HL-60 (cell line): ENCODE data around the gene PTPA.

Experiments
- DNase-seq, 2 experiments: peaks; one replicate each; pipeline ENCODE4 v3.0.0-alpha.2; 2010 to 2020; ENCODE audit warnings: low read depth in 1 of 2, low spot score in 1 of 2
- H3K27ac ChIP-seq: fragments of 250-450 bp; sonication (Bioruptor Pico); replicated peaks from 2 replicates; pipeline ENCODE4 v1.5.1; 2020; ENCODE audit warnings: mild to moderate bottlenecking, moderate library complexity
- H3K27me3 ChIP-seq: fragments of 250-450 bp; sonication (Bioruptor Pico); 2 replicates; pipeline ENCODE4 v1.5.1; 2021; ENCODE audit warnings: mild to moderate bottlenecking, moderate library complexity; ENCODE audit not compliant: insufficient read depth, poor library complexity, severe bottlenecking
- H3K4me3 ChIP-seq: replicated peaks from 2 replicates; pipeline ENCODE4 v1.5.1; 2011; ENCODE audit warnings: mild to moderate bottlenecking, control low read depth, low read length; ENCODE audit not compliant: insufficient read depth
- CTCF ChIP-seq: IDR thresholded peaks from one replicate; pipeline ENCODE4 v1.5.1; 2011; ENCODE audit warnings: low read length, control low read depth, inconsistent platforms; ENCODE audit not compliant: insufficient read depth
- GABPA ChIP-seq: IDR thresholded peaks from 2 replicates; pipeline ENCODE4 v1.6.1; 2012; ENCODE audit warnings: low read depth
- POLR2AphosphoS5 ChIP-seq: IDR thresholded peaks from 2 replicates; pipeline ENCODE4 v1.6.1; 2012; ENCODE audit warnings: low read depth
- REST ChIP-seq: IDR thresholded peaks from 2 replicates; pipeline ENCODE4 v1.6.1; 2012; ENCODE audit warnings: low read depth; ENCODE audit not compliant: insufficient replicate concordance
- SPI1 ChIP-seq: IDR thresholded peaks from 2 replicates; pipeline ENCODE4 v1.6.1; 2012; ENCODE audit warnings: low read depth, mild to moderate bottlenecking, borderline replicate concordance

Gene PTPA

GRCh38 chr9:129140397-129141065 is 29.3 kb downstream of the PTPA start:
- Histone ChIP-seq H3K4me3 (no peak overlapping the region), H3K27ac (peak overlapping the region; percentile 95), H3K27me3 (no peaks in the 10 kb centered on the region)
- TF ChIP-seq REST (no peak), POLR2AphosphoS5 (no peak), SPI1 (no peak), CTCF (no peak), GABPA (no peak)
- DNase-seq, result peak in 1 of 2 experiments; percentile 39

- Histone ChIP-seq H3K27me3 (no peaks in the 10 kb centered on the region), H3K27ac (peak overlapping the region; percentile 95), H3K4me3 (no peak overlapping the region)
- TF ChIP-seq SPI1, result no peak
- no peak for TF ChIP-seq GABPA
- no peak for TF ChIP-seq CTCF
- TF ChIP-seq REST, result no peak
- 0 out of 2 replicates have a peak, but pooled peaks have one; percentile 17 for TF ChIP-seq POLR2AphosphoS5
- DNase-seq, result peak in 1 of 2 experiments; percentile 64
Measured at GRCh38 chr9:129141066-129142041, 30.1 kb downstream of the PTPA start.

GRCh38 chr9:129142138-129142935 is 31.1 kb downstream of the PTPA start:
- no peak for TF ChIP-seq POLR2AphosphoS5
- TF ChIP-seq GABPA, result no peak
- DNase-seq, result no peak
- Histone ChIP-seq H3K4me3 (no peak overlapping the region), H3K27me3 (no peaks in the 10 kb centered on the region), H3K27ac (0 out of 2 replicates have a peak overlapping the region, but pooled peaks have one; percentile 22)
